Upper lobe of right lung (tissue), 1 donor: ENCODE data around the gene EYS. TPM values are rescaled to one million over a fixed set of nuclear protein-coding genes. Genes with fewer than 3 reads are reported as not detected.

Experiments
- ATAC-seq: fragments of 200-7000 bp; cut with Tn5 transposase; one replicate; pipeline ENCODE4 v1.9.1; 2020; ENCODE audit warnings: mild to moderate bottlenecking, moderate library complexity
- DNase-seq: peaks from one replicate; pipeline ENCODE4 v3.0.0-alpha.2; 2020
- H3K27ac ChIP-seq: fragments of 200-600 bp; one replicate; pipeline ENCODE4 v1.8.0; 2022
- H3K27me3 ChIP-seq: fragments of 200-600 bp; one replicate; pipeline ENCODE4 v1.8.0; 2022; ENCODE audit warnings: mild to moderate bottlenecking
- H3K36me3 ChIP-seq: fragments of 200-600 bp; one replicate; pipeline ENCODE4 v1.8.0; 2022
- H3K4me1 ChIP-seq: fragments of 200-600 bp; one replicate; pipeline ENCODE4 v1.8.0; 2022
- H3K4me3 ChIP-seq: fragments of 200-600 bp; one replicate; pipeline ENCODE4 v1.8.0; 2022; ENCODE audit warnings: mild to moderate bottlenecking
- H3K9me3 ChIP-seq: fragments of 200-600 bp; one replicate; pipeline ENCODE4 v1.8.0; 2022
- CTCF ChIP-seq: fragments of 200-600 bp; IDR thresholded peaks from one replicate; pipeline ENCODE4 v1.8.0; 2022; ENCODE audit warnings: antibody characterized with exemption
- intact Hi-C: fragments of 100-400 bp; cut with DNase I; formaldehyde crosslinking; loops from one replicate; pipeline ENCODE4 v1.11.0; 2022
- total RNA-seq: library from RNA; stranded (reverse); fragmentation: NEBNext Ultra II Directional; extraction: Animal tissue kit (Norgen Biotek cat#: 25700); gene quantifications from one replicate; pipeline ENCODE4 v1.2.1, GENCODE V29; 2021
- donor health status: DM: no; HTN: yes; CAD: no; lungs with severe emphysema.

The EYS gene
- total RNA-seq, 1 donor from 2014 or later, result not detected

GRCh38 chr6:63716169-63716568, 1990.9 kb downstream of the EYS start:
- Histone ChIP-seq H3K4me3 (no peak overlapping the region), H3K36me3 (peaks cover 36% of the 10 kb centered on the region), H3K27ac (no peak overlapping the region), H3K4me1 (no peaks in the 10 kb centered on the region), H3K27me3 (no peaks in the 10 kb centered on the region), H3K9me3 (no peaks in the 10 kb centered on the region)
- ATAC-seq (no peak), DNase-seq (no peak)
- intact Hi-C loops, result no loop called here
- TF ChIP-seq CTCF, result no peak

- DNase-seq, result no peak
- intact Hi-C loops, result no loop called here
Observed at GRCh38 chr6:63714091-63714490, 1992.9 kb downstream of the EYS start.

GRCh38 chr6:63713332-63713731, 1993.7 kb downstream of the EYS start:
- Histone ChIP-seq H3K27ac (no peak overlapping the region), H3K4me3 (no peak overlapping the region), H3K36me3 (peaks cover 63% of the 10 kb centered on the region), H3K4me1 (no peaks in the 10 kb centered on the region), H3K9me3 (no peaks in the 10 kb centered on the region), H3K27me3 (no peaks in the 10 kb centered on the region)
- DNase-seq, result no peak
- no peak for ATAC-seq
- no peak for TF ChIP-seq CTCF
- intact Hi-C loops, result no loop called here

More at GRCh38 chr6:63714091-63714490, 1992.9 kb downstream of the EYS start:
- no peak overlapping the region for H3K27ac ChIP-seq
- H3K27me3 ChIP-seq, result no peaks in the 10 kb centered on the region
- TF ChIP-seq CTCF, result no peak
- no peaks in the 10 kb centered on the region for H3K4me1 ChIP-seq
- H3K36me3 ChIP-seq, result peaks cover 57% of the 10 kb centered on the region
- H3K9me3 ChIP-seq, result no peaks in the 10 kb centered on the region
- no peak for ATAC-seq
- no peak overlapping the region for H3K4me3 ChIP-seq

GRCh38 chr6:63709148-63709547, 1997.9 kb downstream of the EYS start:
- intact Hi-C loops, result no loop called here
- Histone ChIP-seq H3K27me3 (no peaks in the 10 kb centered on the region), H3K4me3 (no peak overlapping the region), H3K36me3 (peaks cover 95% of the 10 kb centered on the region), H3K27ac (no peak overlapping the region), H3K4me1 (no peaks in the 10 kb centered on the region), H3K9me3 (no peaks in the 10 kb centered on the region)
- ATAC-seq, result no peak
- DNase-seq, result no peak
- TF ChIP-seq CTCF, result no peak

- DNase-seq (no peak), ATAC-seq (no peak)
- TF ChIP-seq CTCF, result no peak
- intact Hi-C loops, result no loop called here
- H3K27me3 ChIP-seq, result no peaks in the 10 kb centered on the region
- peaks cover 98% of the 10 kb centered on the region for H3K36me3 ChIP-seq
- no peaks in the 10 kb centered on the region for H3K9me3 ChIP-seq
- no peaks in the 10 kb centered on the region for H3K4me1 ChIP-seq
- H3K27ac ChIP-seq, result no peak overlapping the region
- H3K4me3 ChIP-seq, result no peak overlapping the region
Observed at GRCh38 chr6:63708631-63709030, 1998.4 kb downstream of the EYS start.

- Histone ChIP-seq H3K27me3 (no peaks in the 10 kb centered on the region), H3K27ac (no peak overlapping the region), H3K4me3 (no peak overlapping the region), H3K9me3 (no peaks in the 10 kb centered on the region), H3K4me1 (no peaks in the 10 kb centered on the region), H3K36me3 (peaks cover 98% of the 10 kb centered on the region)
- DNase-seq (no peak), ATAC-seq (no peak)
- no peak for TF ChIP-seq CTCF
- intact Hi-C loops, result no loop called here
Observed at GRCh38 chr6:63706630-63707029, 2000.4 kb downstream of the EYS start.
